Hippocampal formation (tissue), 2 donors: ENCODE results near the gene AARS2.
"Not testable (repeated sequence)": the region's sequence is repeated elsewhere in the genome, so short reads cannot be mapped to it uniquely, and the experiment has no call there.

Experiments used
- DNase-seq, 2 donors: peaks; one replicate each; lab custom pipeline; 2025; lab: John Stamatoyannopoulos, UW

The AARS2 gene

GRCh38 chr6:44312901-44313788 is at the start of gene AARS2:
TSS of gene AARS2 (minus strand) at chr6:44313347. CDS start at chr6:44313323, 24 bp downstream.
- DNase-seq = peak; percentile 73 to 80

- no peak for DNase-seq
These were observed 48.8 kb upstream of the AARS2 start for GRCh38 chr6:44361947-44362346.

GRCh38 chr6:44359973-44360372 is 46.8 kb upstream of the AARS2 start:
- no peak for DNase-seq

- DNase-seq = no peak
These were observed 43.3 kb upstream of the AARS2 start for GRCh38 chr6:44356487-44356886.

- DNase-seq = no peak
These were observed 42.5 kb upstream of the AARS2 start for GRCh38 chr6:44355640-44356039.

- no peak for DNase-seq
These were observed 40.2 kb upstream of the AARS2 start for GRCh38 chr6:44353336-44353735.

GRCh38 chr6:44352259-44352658 is 39.1 kb upstream of the AARS2 start:
- DNase-seq = no peak

GRCh38 chr6:44350650-44350994 is 37.5 kb upstream of the AARS2 start:
- DNase-seq = not testable (repeated sequence)

GRCh38 chr6:44349904-44350649 is 36.9 kb upstream of the AARS2 start:
- DNase-seq = no peak

- DNase-seq = not testable (repeated sequence)
These were observed 33.7 kb upstream of the AARS2 start for GRCh38 chr6:44346818-44347217.

GRCh38 chr6:44342489-44342888 is 29.3 kb upstream of the AARS2 start, which contains the start of gene SPATS1:
TSS of gene SPATS1 (plus strand) at chr6:44342650. CDS start at chr6:44343096, 446 bp downstream.
- DNase-seq = no peak

GRCh38 chr6:44342052-44342451 is 28.9 kb upstream of the AARS2 start:
- no peak for DNase-seq

- DNase-seq = no peak
These were observed 28.1 kb upstream of the AARS2 start for GRCh38 chr6:44341095-44341890.

- no peak for DNase-seq
These were observed 26.8 kb upstream of the AARS2 start for GRCh38 chr6:44339763-44340625.

GRCh38 chr6:44339301-44339700 is 26.2 kb upstream of the AARS2 start:
- no peak for DNase-seq

GRCh38 chr6:44338228-44339122 is 25.3 kb upstream of the AARS2 start:
- peak; percentile 38 to 47 for DNase-seq

GRCh38 chr6:44335631-44336030 is 22.5 kb upstream of the AARS2 start:
- no peak for DNase-seq

- DNase-seq = no peak
These were observed 20.8 kb upstream of the AARS2 start for GRCh38 chr6:44333942-44334341.

GRCh38 chr6:44333273-44333919 is 20.2 kb upstream of the AARS2 start:
- no peak for DNase-seq

- DNase-seq = no peak
These were observed 19.4 kb upstream of the AARS2 start for GRCh38 chr6:44332585-44332984.
